Gastroesophageal sphincter (tissue), 4 donors: ENCODE data around the gene SLC7A6. TPM values are rescaled to one million over a fixed set of nuclear protein-coding genes. Genes with fewer than 3 reads are reported as not detected.

ENCODE experiments used
- ATAC-seq: fragments of 150-250 bp; one replicate; pipeline ENCODE4 v1.9.1; 2016; ENCODE audit warnings: mild to moderate bottlenecking, moderate library complexity
- H3K27ac ChIP-seq, 4 donors: fragments of 200-600 bp; sonication (generic) in 3 of 4; 1 replicate in 3 of 4; 2 replicates in 1 of 4; pipeline ENCODE4 v1.5.1; 2016 to 2019
- H3K27me3 ChIP-seq: fragments of 200-600 bp; sonication (generic); one replicate; pipeline ENCODE4 v1.5.1; 2019
- H3K36me3 ChIP-seq, 2 donors: fragments of 200-600 bp; sonication (generic); one replicate each; pipeline ENCODE4 v1.5.1; 2019; ENCODE audit warnings: control low read depth in 1 of 2
- H3K4me1 ChIP-seq, 3 donors: fragments of 200-600 bp; sonication (generic); 1 replicate in 2 of 3; 2 replicates in 1 of 3; pipeline ENCODE4 v1.5.1; 2016 to 2019; ENCODE audit warnings: control low read depth in 2 of 3
- H3K4me3 ChIP-seq, 2 donors: fragments of 200-600 bp; sonication (generic); one replicate each; pipeline ENCODE4 v1.5.1; 2019; ENCODE audit warnings: mild to moderate bottlenecking in 1 of 2, moderate library complexity in 1 of 2
- H3K9me3 ChIP-seq, 3 donors: fragments of 200-600 bp; sonication (generic); one replicate each; pipeline ENCODE4 v1.5.1; 2017 to 2019; ENCODE audit warnings: control low read depth in 2 of 3
- EP300 ChIP-seq: sonication (generic); formaldehyde crosslinking; IDR thresholded peaks from one replicate; pipeline ENCODE4 v1.6.1; 2017; ENCODE audit warnings: antibody characterized with exemption, mild to moderate bottlenecking
- POLR2A ChIP-seq, 2 donors: fragments of 450-650 bp; IDR thresholded peaks; one replicate each; pipeline ENCODE4 v1.6.1; 2017; ENCODE audit warnings: antibody characterized with exemption in 2 of 2, mild to moderate bottlenecking in 2 of 2, moderate library complexity in 1 of 2
- POLR2AphosphoS5 ChIP-seq: sonication (generic); formaldehyde crosslinking; IDR thresholded peaks from one replicate; pipeline ENCODE4 v1.6.1; 2017; ENCODE audit warnings: antibody characterized with exemption
- WGBS, 2 donors: methylation state at CpG; one replicate each; pipeline ENCODE4 v1.1.5; 2018; ENCODE audit warnings: low coverage in 1 of 2; 5-methylcytosine and 5-hydroxymethylcytosine counted together
- total RNA-seq, 4 donors: library from RNA; depleted of rRNA; stranded (reverse); fragments of >200 nt; gene quantifications; one replicate each; pipeline ENCODE4 v1.1.0, GENCODE V29; 2016
- TF ChIP-seq, protein P1 (sequence below), 4 experiments: fragments of 200-600 bp in 2 of 4; fragments of 450-650 bp in 2 of 4; sonication (generic) in 1 of 4; IDR thresholded peaks; one replicate each; pipeline ENCODE4 v1.5.1; 2017 to 2019; ENCODE audit warnings: antibody characterized with exemption in 4 of 4, mild to moderate bottlenecking in 2 of 4, moderate library complexity in 2 of 4

SLC7A6 gene
- total RNA-seq, 4 donors from 2014 or later: 19.1 to 51.5 (median 33.7) TPM

DNA sequence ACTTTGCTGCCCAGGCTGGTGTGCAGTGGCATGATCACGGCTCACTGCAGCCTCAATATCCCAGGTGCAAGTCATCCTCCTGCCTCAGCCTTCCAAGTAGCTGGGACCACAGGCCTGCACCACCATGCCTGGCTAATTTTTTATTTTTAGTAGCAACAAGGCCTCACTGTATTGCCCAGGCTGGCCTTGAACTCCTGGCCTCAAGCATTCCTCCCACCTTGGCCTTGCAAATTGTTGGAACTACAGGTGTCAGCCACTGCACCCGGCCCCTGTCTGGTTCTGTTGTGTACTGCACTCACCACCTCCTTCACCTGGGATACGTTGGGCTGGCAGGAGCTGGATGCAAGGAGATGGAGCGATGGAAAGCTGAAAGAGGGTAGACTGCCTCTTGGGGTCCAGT lies 10.6 kb upstream of the SLC7A6 start:
- WGBS, 2 donors: 80% methylated on average over 1 of the region's 4 CpGs; no CpG with 5 or more reads in 1 of the 2 donors
- no peak overlapping the region for H3K4me3 ChIP-seq
- H3K9me3 ChIP-seq: no peaks in the 10 kb centered on the region
- no peak overlapping the region for H3K27ac ChIP-seq
- ATAC-seq: no peak
- peaks cover 0 to 10% (median 0%) of the 10 kb centered on the region in 3 donors for H3K4me1 ChIP-seq
- H3K36me3 ChIP-seq: peaks cover 0 to 99% of the 10 kb centered on the region in 2 donors
- no peaks in the 10 kb centered on the region for H3K27me3 ChIP-seq
- no peak for TF ChIP-seq EP300
- TF ChIP-seq, protein P1, sequence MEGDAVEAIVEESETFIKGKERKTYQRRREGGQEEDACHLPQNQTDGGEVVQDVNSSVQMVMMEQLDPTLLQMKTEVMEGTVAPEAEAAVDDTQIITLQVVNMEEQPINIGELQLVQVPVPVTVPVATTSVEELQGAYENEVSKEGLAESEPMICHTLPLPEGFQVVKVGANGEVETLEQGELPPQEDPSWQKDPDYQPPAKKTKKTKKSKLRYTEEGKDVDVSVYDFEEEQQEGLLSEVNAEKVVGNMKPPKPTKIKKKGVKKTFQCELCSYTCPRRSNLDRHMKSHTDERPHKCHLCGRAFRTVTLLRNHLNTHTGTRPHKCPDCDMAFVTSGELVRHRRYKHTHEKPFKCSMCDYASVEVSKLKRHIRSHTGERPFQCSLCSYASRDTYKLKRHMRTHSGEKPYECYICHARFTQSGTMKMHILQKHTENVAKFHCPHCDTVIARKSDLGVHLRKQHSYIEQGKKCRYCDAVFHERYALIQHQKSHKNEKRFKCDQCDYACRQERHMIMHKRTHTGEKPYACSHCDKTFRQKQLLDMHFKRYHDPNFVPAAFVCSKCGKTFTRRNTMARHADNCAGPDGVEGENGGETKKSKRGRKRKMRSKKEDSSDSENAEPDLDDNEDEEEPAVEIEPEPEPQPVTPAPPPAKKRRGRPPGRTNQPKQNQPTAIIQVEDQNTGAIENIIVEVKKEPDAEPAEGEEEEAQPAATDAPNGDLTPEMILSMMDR (IDR thresholded peaks at IDR 0.05): no peak
- no peak for TF ChIP-seq POLR2A (IDR thresholded peaks at IDR 0.05)
- TF ChIP-seq POLR2AphosphoS5: no peak

DNA sequence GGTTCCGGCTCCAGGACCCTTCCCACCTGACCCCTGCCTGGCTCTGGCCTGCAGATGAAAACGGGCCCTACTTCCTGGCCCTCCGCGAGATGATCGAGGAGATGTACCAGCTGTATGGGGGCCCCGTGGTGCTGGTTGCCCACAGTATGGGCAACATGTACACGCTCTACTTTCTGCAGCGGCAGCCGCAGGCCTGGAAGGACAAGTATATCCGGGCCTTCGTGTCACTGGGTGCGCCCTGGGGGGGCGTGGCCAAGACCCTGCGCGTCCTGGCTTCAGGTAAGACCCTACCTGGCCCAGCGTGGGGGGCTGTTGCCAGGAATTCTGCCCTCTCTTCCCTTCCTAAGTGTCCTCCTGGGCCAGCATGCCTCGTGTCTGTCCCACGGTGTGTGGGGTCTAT lies 8.6 kb upstream of the SLC7A6 start:
- no peak overlapping the region for H3K27ac ChIP-seq
- no peak for TF ChIP-seq EP300
- TF ChIP-seq, protein P1 (IDR thresholded peaks at IDR 0.05): no peak
- H3K36me3 ChIP-seq: peaks cover 0 to 99% of the 10 kb centered on the region in 2 donors
- H3K4me3 ChIP-seq: no peak overlapping the region
- no peaks in the 10 kb centered on the region for H3K27me3 ChIP-seq
- no peak for ATAC-seq
- no peaks in the 10 kb centered on the region for H3K9me3 ChIP-seq
- WGBS, 2 donors: 93 to 100% methylated on average over 1 to 6 of the region's 18 CpGs
- H3K4me1 ChIP-seq: peaks cover 0 to 8% (median 0%) of the 10 kb centered on the region in 3 donors

GRCh38 chr16:68257251-68257905 lies 6.9 kb upstream of the SLC7A6 start:
- TF ChIP-seq POLR2A (IDR thresholded peaks at IDR 0.05) (no peak), EP300 (no peak), POLR2AphosphoS5 (no peak)
- TF ChIP-seq, protein P1 (IDR thresholded peaks at IDR 0.05): no peak
- H3K36me3 ChIP-seq: peaks cover 0 to 87% of the 10 kb centered on the region in 2 donors
- no peaks in the 10 kb centered on the region for H3K27me3 ChIP-seq
- no peak for ATAC-seq
- WGBS, 2 donors: 40 to 74% methylated on average over 1 to 5 of the region's 6 CpGs
- no peak overlapping the region for H3K4me3 ChIP-seq
- H3K4me1 ChIP-seq: peaks cover 0 to 17% (median 0%) of the 10 kb centered on the region in 3 donors
- H3K27ac ChIP-seq: peak overlapping the region in 3 of 4 donors; percentile 48 to 70 (median 62)
- no peaks in the 10 kb centered on the region for H3K9me3 ChIP-seq

DNA sequence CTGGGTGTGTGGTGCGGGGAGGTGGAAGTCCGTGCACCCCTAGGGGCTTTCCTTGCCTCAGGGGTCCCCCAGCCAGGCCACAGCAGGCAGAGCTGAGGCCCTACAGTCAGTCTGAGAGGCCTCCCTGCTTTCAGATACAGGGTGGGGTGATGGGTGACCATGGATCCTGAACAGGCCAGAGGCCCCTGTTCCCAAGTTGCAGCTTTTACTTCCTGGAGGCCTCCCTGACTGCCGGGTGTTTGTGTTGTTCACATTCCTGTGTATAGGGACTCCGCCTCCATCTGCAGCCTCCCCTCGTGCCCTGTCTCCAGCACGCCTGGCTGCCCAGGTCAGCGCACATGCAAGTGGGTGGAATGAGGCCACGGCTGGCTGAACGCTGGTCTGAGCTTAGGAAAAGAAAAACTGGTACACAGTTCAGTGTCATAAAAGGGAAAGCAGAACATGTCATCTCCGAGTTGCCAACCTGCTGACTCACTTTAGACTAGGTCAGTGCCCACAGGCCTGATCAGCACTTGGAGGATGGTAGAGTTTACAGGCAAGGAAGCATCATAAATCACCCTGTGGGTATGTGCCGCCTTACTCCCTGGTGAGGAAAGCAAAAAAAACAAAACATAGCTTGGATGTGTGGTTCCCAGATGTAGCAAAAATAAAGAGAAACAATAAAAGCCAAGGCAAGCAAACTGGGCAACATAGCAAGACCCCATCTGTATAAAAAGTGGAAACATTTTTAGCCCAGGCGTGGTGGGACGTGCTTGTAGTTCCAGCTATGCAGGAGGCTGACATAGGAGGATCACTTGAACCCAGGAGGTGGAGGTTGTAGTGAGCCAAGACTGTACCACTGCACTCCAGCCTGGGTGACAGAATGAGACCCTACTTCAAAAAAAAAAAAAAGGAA lies 6.2 kb upstream of the SLC7A6 start:
- peak overlapping the region in 3 of 4 donors; percentile 48 to 70 (median 62) for H3K27ac ChIP-seq
- ATAC-seq: peak; percentile 67
- no peak overlapping the region for H3K4me3 ChIP-seq
- WGBS, 2 donors: 33 to 71% methylated on average over 3 to 4 of the region's 13 CpGs
- TF ChIP-seq POLR2AphosphoS5: peak; percentile 83
- TF ChIP-seq, protein P1 (IDR thresholded peaks at IDR 0.05): no peak
- no peaks in the 10 kb centered on the region for H3K27me3 ChIP-seq
- peaks cover 0 to 17% (median 0%) of the 10 kb centered on the region in 3 donors for H3K4me1 ChIP-seq
- peaks cover 0 to 80% of the 10 kb centered on the region in 2 donors for H3K36me3 ChIP-seq
- H3K9me3 ChIP-seq: no peaks in the 10 kb centered on the region
